SH-SY5Y (cell line): ENCODE results near the gene LMNA.

Experiments
- GATA2 ChIP-seq: IDR thresholded peaks from 2 replicates; pipeline ENCODE4 v1.6.1; 2011; ENCODE audit warnings: mild to moderate bottlenecking, low read depth, low read length
- GATA3 ChIP-seq: IDR thresholded peaks from 2 replicates; pipeline ENCODE4 v1.6.1; 2011; ENCODE audit warnings: low read depth, mild to moderate bottlenecking, low read length, moderate library complexity

GRCh38 chr1:156078728-156079127, 35.8 kb upstream of the LMNA start:
- TF ChIP-seq GATA3 (no peak), GATA2 (no peak)
